Calu3 (cell line): ENCODE measurements around the gene C2. TPM values are rescaled to one million over a fixed set of nuclear protein-coding genes. Genes with fewer than 3 reads are reported as not detected.

Experiments
- BruUV-seq: library from RNA; stranded (reverse); fragments of 400-500 nt; replicated peaks from 2 replicates; lab custom pipeline; 2021; lab: Mats Ljungman, UMichigan
- CTCF ChIA-PET: fragments of 300-600 bp; sonication (Branson Sonifier 250); formaldehyde crosslinking; loops from one replicate; lab custom pipeline; 2022; ENCODE audit warnings: antibody characterized with exemption; lab: Charles Lee
- DNase-seq: peaks from one replicate; pipeline ENCODE4 v3.0.0; 2022
- H3K27ac Mint-ChIP-seq: one replicate; pipeline ENCODE4 v1.8.0; 2022; ENCODE audit warnings: mixed read lengths; ENCODE audit not compliant: unreplicated experiment
- H3K27me3 Mint-ChIP-seq: one replicate; pipeline ENCODE4 v1.8.0; 2022; ENCODE audit warnings: mixed read lengths; ENCODE audit not compliant: unreplicated experiment
- H3K36me3 Mint-ChIP-seq: one replicate; pipeline ENCODE4 v1.8.0; 2022; ENCODE audit warnings: mild to moderate bottlenecking, moderate library complexity, mixed read lengths; ENCODE audit not compliant: insufficient read depth, unreplicated experiment
- H3K4me1 Mint-ChIP-seq: one replicate; pipeline ENCODE4 v1.8.0; 2022; ENCODE audit warnings: mild to moderate bottlenecking, low read depth, mixed read lengths; ENCODE audit not compliant: unreplicated experiment
- H3K4me3 Mint-ChIP-seq: one replicate; pipeline ENCODE4 v1.8.0; 2022; ENCODE audit warnings: mild to moderate bottlenecking, low read depth, moderate library complexity, mixed read lengths; ENCODE audit not compliant: unreplicated experiment
- H3K9me3 Mint-ChIP-seq: one replicate; pipeline ENCODE4 v1.8.0; 2022; ENCODE audit warnings: low read depth, mixed read lengths; ENCODE audit not compliant: unreplicated experiment
- intact Hi-C: fragments of 100-400 bp; cut with micrococcal nuclease; formaldehyde crosslinking; loops from one replicate; pipeline ENCODE4 v1.10.0; 2022; ENCODE audit not compliant: unreplicated experiment
- total RNA-seq: library from RNA; stranded (reverse); gene quantifications from 2 replicates; pipeline ENCODE4 v1.2.3, GENCODE V29; 2022
- TF ChIP-seq, protein P1 (sequence below): fragments of 200-600 bp; IDR thresholded peaks from one replicate; pipeline ENCODE4 v1.8.0; 2022; ENCODE audit warnings: antibody characterized with exemption; ENCODE audit not compliant: unreplicated experiment

The C2 gene
- total RNA-seq, 1 experiment from 2014 or later: 6.3 TPM

DNA sequence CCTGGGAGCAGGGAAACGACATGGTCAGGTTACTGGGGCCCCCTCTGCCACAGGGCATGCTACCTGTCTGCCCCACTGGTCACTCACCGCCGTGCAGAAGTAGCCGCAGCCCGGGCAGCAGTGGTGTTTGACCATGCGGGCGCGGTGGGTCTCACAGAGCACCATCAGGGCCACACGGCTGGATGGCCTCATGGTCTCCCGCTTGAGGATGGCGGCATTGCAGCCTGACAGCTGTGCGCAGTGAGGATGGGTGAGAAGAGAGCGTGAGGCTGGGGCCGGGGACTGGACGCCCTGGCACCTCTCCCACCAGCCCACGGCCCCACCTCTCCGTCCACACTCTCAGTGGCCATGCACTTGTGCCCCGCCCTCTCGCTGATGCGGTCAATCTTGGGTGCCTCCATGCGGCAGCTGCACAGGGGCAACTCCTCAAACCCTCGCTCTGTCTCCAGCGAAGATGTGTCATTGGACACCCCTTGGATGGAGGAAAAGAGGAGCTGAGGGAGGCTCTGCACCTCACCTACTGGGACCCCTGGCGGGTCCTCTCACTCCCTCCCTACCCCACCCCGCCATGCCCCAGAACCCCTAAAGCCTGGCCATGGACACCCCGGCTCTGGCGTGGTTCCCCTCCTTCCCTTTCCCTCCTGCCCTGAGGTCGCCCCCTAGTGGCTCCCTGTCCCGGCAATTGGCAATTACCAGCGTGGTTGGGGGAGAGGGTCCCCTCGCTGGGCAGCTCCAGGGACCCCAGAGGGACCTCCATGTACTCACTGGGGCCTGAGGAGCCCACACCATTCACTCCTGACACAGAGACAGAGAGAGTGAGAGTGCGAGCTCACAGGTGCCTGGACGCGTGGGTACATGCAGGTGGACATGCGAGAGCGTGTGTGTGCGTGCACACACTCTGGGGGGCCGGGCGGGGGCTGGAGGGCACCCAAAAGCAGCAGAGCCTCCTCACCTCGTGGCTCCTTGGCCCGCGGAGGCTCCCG, 39.0 kb upstream of the C2 start:
- Mint-ChIP-seq H3K9me3 (no peaks in the 10 kb centered on the region), H3K4me1 (no peaks in the 10 kb centered on the region), H3K27ac (no peak overlapping the region), H3K36me3 (peaks cover 78% of the 10 kb centered on the region), H3K27me3 (no peaks in the 10 kb centered on the region), H3K4me3 (no peak overlapping the region)
- DNase-seq: peak; percentile 78
- intact Hi-C loops: no loop called here
- TF ChIP-seq, protein P1, sequence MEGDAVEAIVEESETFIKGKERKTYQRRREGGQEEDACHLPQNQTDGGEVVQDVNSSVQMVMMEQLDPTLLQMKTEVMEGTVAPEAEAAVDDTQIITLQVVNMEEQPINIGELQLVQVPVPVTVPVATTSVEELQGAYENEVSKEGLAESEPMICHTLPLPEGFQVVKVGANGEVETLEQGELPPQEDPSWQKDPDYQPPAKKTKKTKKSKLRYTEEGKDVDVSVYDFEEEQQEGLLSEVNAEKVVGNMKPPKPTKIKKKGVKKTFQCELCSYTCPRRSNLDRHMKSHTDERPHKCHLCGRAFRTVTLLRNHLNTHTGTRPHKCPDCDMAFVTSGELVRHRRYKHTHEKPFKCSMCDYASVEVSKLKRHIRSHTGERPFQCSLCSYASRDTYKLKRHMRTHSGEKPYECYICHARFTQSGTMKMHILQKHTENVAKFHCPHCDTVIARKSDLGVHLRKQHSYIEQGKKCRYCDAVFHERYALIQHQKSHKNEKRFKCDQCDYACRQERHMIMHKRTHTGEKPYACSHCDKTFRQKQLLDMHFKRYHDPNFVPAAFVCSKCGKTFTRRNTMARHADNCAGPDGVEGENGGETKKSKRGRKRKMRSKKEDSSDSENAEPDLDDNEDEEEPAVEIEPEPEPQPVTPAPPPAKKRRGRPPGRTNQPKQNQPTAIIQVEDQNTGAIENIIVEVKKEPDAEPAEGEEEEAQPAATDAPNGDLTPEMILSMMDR: peak; percentile 94
- TSS peak; percentile 34 for BruUV-seq
- CTCF ChIA-PET: interaction anchor here (0.7 to 1.0 kb wide), 4 partner anchors 9 to 332 kb away, joined by 3 to 5 read pairs (median 4); partner anchors contain the start of gene EHMT2

DNA sequence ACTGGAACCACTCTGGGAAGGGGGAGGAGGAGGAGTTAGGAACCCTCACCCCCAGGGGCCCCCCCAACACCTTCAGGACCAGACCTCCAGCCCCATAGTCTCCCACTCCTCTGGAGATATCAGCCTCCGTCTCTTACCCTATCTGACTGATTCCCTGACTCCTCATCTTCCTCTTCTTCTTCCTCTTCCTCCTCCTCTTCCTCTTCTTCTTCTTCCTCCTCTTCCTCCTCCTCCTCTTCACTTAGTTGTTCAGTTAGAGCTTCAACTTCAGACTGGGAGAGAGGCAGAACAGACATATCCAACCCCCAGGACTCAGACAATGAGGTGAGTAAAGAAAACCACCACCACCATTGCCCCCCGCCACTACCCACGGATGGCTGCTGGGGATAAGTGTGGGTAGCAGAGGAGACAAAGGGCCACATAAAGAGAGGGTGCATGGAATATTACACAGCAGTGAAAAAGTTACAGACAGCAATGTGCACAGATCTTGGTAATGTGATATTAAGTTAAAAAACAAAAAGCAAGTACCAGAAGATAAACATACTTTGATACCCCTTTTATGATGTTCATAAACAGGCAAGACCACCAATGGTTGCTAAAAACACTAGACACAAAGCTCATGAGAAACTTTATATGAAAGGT, 38.1 kb upstream of the C2 start:
- H3K36me3 Mint-ChIP-seq: peaks cover 77% of the 10 kb centered on the region
- H3K27ac Mint-ChIP-seq: no peak overlapping the region
- no peak for DNase-seq
- TF ChIP-seq, protein P1: no peak
- no TSS peak for BruUV-seq
- CTCF ChIA-PET: interaction anchor here (0.7 to 1.3 kb wide), 3 partner anchors 9 to 333 kb away, joined by 3 to 4 read pairs (median 4); no protein-coding TSS in a partner anchor
- intact Hi-C loops: no loop called here
- H3K4me3 Mint-ChIP-seq: no peak overlapping the region
- H3K4me1 Mint-ChIP-seq: no peaks in the 10 kb centered on the region
- H3K27me3 Mint-ChIP-seq: no peaks in the 10 kb centered on the region
- H3K9me3 Mint-ChIP-seq: no peaks in the 10 kb centered on the region

DNA sequence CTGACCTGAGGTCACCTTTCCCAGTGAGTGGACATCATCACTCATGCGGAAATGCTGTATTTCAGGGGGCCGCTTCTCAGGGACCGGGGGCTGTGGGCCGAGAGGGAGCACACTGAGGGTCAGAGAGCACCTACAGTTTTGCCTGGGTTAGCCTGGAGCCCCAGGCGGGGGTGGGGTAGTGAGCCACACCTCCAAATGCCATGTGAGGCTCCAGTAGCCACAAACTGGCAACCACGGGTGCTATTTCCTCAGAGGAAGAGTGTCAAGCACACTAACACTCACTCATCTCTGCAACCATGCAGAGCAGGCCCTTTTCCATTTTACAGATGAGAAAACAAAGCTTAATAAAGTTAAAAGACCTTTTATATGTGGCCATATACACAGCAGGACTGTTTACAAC, 34.7 kb upstream of the C2 start:
- Mint-ChIP-seq H3K9me3 (no peaks in the 10 kb centered on the region), H3K36me3 (peaks cover 84% of the 10 kb centered on the region), H3K27me3 (no peaks in the 10 kb centered on the region), H3K4me3 (no peak overlapping the region), H3K27ac (no peak overlapping the region), H3K4me1 (peaks cover 15% of the 10 kb centered on the region)
- BruUV-seq: no TSS peak
- CTCF ChIA-PET: no interaction called here
- intact Hi-C loops: no loop called here
- DNase-seq: no peak
- TF ChIP-seq, protein P1: no peak

DNA sequence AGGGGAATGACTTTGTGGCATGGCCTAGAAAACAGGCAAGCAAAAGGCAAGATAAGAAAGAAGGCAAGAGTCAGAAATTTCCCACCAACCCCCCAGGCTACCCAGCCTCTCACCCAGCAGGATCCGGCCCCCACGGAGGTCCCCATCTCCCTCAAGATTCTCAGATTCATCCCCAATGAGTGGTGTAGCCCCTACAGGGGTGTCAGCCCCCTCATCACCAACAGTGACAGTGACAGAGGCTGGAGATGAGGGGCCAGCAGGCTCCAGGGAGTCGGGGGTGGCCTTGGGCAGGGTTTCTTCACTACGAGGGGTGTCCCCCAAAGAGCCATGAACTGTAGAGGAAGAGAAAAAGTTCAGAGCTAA, 31.0 kb upstream of the C2 start:
- TF ChIP-seq, protein P1: no peak
- H3K4me3 Mint-ChIP-seq: peak overlapping the region; percentile 99
- H3K9me3 Mint-ChIP-seq: no peaks in the 10 kb centered on the region
- intact Hi-C loops: no loop called here
- CTCF ChIA-PET: interaction anchor here (2.5 kb wide), 1 partner anchor 49 kb away, joined by 16 read pairs; the partner anchor contains the start of gene CFB
- H3K4me1 Mint-ChIP-seq: peaks cover 34% of the 10 kb centered on the region
- H3K36me3 Mint-ChIP-seq: peaks cover 96% of the 10 kb centered on the region
- peak overlapping the region; percentile 83 for H3K27ac Mint-ChIP-seq
- BruUV-seq: no TSS peak
- DNase-seq: no peak
- H3K27me3 Mint-ChIP-seq: no peaks in the 10 kb centered on the region
